Amniotic epithelial cell (primary cell): ENCODE measurements around the gene DARS1.
"Not testable (repeated sequence)": the region's sequence is repeated elsewhere in the genome, so short reads cannot be mapped to it uniquely, and the experiment has no call there.

ENCODE experiments used
- DNase-seq: peaks from one replicate; pipeline ENCODE4 v3.0.0-alpha.2; 2010; ENCODE audit warnings: low read depth

Gene DARS1

GRCh38 chr2:135945526-135945925, 39.9 kb downstream of the DARS1 start:
- peak; percentile 42 for DNase-seq

GRCh38 chr2:135944625-135945024, 40.8 kb downstream of the DARS1 start:
- DNase-seq, result no peak

- no peak for DNase-seq
Observed at GRCh38 chr2:135942936-135943688, 42.3 kb downstream of the DARS1 start.

GRCh38 chr2:135936524-135936923, 48.9 kb downstream of the DARS1 start:
- no peak for DNase-seq

- no peak for DNase-seq
Observed at GRCh38 chr2:135935914-135936313, 49.5 kb downstream of the DARS1 start.

- DNase-seq, result no peak
Observed at GRCh38 chr2:135931776-135932443, 53.5 kb downstream of the DARS1 start.

GRCh38 chr2:135926605-135927004, 58.8 kb downstream of the DARS1 start:
- no peak for DNase-seq

GRCh38 chr2:135925571-135925970, 59.9 kb downstream of the DARS1 start:
- peak; percentile 40 for DNase-seq

GRCh38 chr2:135916207-135916606, 69.2 kb downstream of the DARS1 start:
- peak; percentile 35 for DNase-seq

- DNase-seq, result no peak
Observed at GRCh38 chr2:135914485-135914884, 70.9 kb downstream of the DARS1 start.

GRCh38 chr2:135913727-135914365, 71.6 kb downstream of the DARS1 start:
- peak; percentile 41 for DNase-seq

- DNase-seq, result peak; percentile 10
Observed at GRCh38 chr2:135909976-135910375, 75.5 kb downstream of the DARS1 start.

GRCh38 chr2:135905679-135906078, 79.7 kb downstream of the DARS1 start:
- no peak for DNase-seq

- peak; percentile 74 for DNase-seq
Observed at GRCh38 chr2:135904341-135904989, 81.0 kb downstream of the DARS1 start.

- no peak for DNase-seq
Observed at GRCh38 chr2:135903650-135904049, 81.8 kb downstream of the DARS1 start.

- DNase-seq, result peak; percentile 11
Observed at GRCh38 chr2:135899567-135899966, 85.9 kb downstream of the DARS1 start.

GRCh38 chr2:135898234-135898786, 87.1 kb downstream of the DARS1 start:
- DNase-seq, result no peak

GRCh38 chr2:135894930-135895329, 90.5 kb downstream of the DARS1 start:
- no peak for DNase-seq

GRCh38 chr2:135893374-135893794, 92.0 kb downstream of the DARS1 start:
- no peak for DNase-seq

GRCh38 chr2:135890835-135891234, 94.6 kb downstream of the DARS1 start:
- DNase-seq, result no peak

GRCh38 chr2:135890149-135890548, 95.3 kb downstream of the DARS1 start:
- DNase-seq, result no peak

- not testable (repeated sequence) for DNase-seq
Observed at GRCh38 chr2:135888587-135888986, 96.8 kb downstream of the DARS1 start.
